ENCODE data around the gene FHOD3. TPM values are rescaled to one million over a fixed set of nuclear protein-coding genes. Genes with fewer than 3 reads are reported as not detected.

Gene FHOD3
- total and polyA plus RNA-seq, 2 of the 13 experiments (the other 11 are each of a cell fraction or from before 2014, with no cell fraction given), result 0.07 TPM; not detected in 1

DNA sequence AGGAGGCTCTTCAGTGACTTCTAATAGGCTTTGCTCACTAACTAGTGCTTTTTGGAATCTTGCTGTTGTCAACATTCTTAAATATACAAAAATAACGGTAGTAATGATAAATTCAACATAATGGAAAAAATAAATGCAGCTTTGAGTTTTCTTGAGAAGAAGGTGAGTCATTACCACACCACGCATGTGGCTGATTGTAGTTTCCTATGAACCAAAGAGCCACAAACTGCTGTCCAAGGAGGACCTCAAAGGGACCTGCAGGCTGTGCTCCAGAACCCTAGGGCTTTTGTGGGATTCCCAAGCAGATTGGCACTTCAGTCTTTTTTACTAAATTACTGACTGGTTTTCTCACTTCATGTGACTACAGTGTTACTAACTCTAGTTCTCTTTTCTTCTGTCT is 464.6 kb downstream of the FHOD3 start:
- intact Hi-C loops (cut with micrococcal nuclease; ENCODE audit: unreplicated experiment) (no loop called here), in situ Hi-C loops (cut with HindIII; ENCODE audit: extremely low pct_ligation_motif_present, low pct_unique_long_range_greater_than_20kb) (no loop called here)
- DNase-seq (ENCODE audit: low spot score), result no peak
- Histone ChIP-seq H3K27me3 (ENCODE audit: control insufficient read depth in 1 of 2, insufficient read depth in 2 of 2, low read length in 2 of 2) (no peaks in the 10 kb centered on the region), H3K4me1 (ENCODE audit: insufficient read depth, low read length) (0 out of 2 replicates have a peak, but pooled peaks cover 6% of the 10 kb centered on the region), H3K79me2 (ENCODE audit: insufficient read depth, low read length) (no peaks in the 10 kb centered on the region), H2AFZ (ENCODE audit: low read length) (no peak overlapping the region), H4K20me1 (ENCODE audit: insufficient read depth, low read length) (no peaks in the 10 kb centered on the region), H3K9me3 (ENCODE audit: low read length) (no peaks in the 10 kb centered on the region), H3K4me2 (ENCODE audit: low read depth, low read length) (no peak overlapping the region), H3K27ac (ENCODE audit: extremely low read length, insufficient read depth, low read length) (no peak overlapping the region), H3K4me3 (replicated peaks in 1 of 3; ENCODE audit: insufficient read depth in 1 of 3, low read depth in 2 of 3, low read length in 3 of 3) (no peak overlapping the region), H3K9ac (ENCODE audit: insufficient read depth, low read depth, low read length) (no peak overlapping the region), H3K36me3 (replicated peaks in 1 of 2; ENCODE audit: control insufficient read depth in 1 of 2, insufficient read depth in 2 of 2, low read length in 2 of 2) (no peaks in the 10 kb centered on the region)
- WGBS (ENCODE audit: low lambda C conversion rate), result 65% methylated on average over 2 of the region's 2 CpGs
- POLR2A ChIA-PET, result no interaction called here
- BruUV-seq (replicated peaks), result no TSS peak
- no peak for FAIRE-seq
- TF ChIP-seq FOXK1 (CRISPR knock-in tag; IDR thresholded peaks at IDR 0.05; ENCODE audit: borderline replicate concordance, low read depth) (no peak), KLF16 (CRISPR knock-in tag; IDR thresholded peaks at IDR 0.05) (no peak), ZKSCAN8 (CRISPR knock-in tag; IDR thresholded peaks at IDR 0.05; ENCODE audit: borderline replicate concordance) (no peak), ZNF569 (CRISPR knock-in tag; IDR thresholded peaks at IDR 0.05; ENCODE audit: borderline replicate concordance) (no peak), KLF6 (CRISPR knock-in tag; IDR thresholded peaks at IDR 0.05) (no peak), ZNF788 (CRISPR knock-in tag; IDR thresholded peaks at IDR 0.05; ENCODE audit: borderline replicate concordance) (no peak)
- TF ChIP-seq, protein P1, sequence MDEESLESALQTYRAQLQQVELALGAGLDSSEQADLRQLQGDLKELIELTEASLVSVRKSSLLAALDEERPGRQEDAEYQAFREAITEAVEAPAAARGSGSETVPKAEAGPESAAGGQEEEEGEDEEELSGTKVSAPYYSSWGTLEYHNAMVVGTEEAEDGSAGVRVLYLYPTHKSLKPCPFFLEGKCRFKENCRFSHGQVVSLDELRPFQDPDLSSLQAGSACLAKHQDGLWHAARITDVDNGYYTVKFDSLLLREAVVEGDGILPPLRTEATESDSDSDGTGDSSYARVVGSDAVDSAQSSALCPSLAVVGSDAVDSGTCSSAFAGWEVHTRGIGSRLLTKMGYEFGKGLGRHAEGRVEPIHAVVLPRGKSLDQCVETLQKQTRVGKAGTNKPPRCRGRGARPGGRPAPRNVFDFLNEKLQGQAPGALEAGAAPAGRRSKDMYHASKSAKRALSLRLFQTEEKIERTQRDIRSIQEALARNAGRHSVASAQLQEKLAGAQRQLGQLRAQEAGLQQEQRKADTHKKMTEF (CRISPR knock-in tag; IDR thresholded peaks at IDR 0.05), result no peak
- TF ChIP-seq, protein P2, sequence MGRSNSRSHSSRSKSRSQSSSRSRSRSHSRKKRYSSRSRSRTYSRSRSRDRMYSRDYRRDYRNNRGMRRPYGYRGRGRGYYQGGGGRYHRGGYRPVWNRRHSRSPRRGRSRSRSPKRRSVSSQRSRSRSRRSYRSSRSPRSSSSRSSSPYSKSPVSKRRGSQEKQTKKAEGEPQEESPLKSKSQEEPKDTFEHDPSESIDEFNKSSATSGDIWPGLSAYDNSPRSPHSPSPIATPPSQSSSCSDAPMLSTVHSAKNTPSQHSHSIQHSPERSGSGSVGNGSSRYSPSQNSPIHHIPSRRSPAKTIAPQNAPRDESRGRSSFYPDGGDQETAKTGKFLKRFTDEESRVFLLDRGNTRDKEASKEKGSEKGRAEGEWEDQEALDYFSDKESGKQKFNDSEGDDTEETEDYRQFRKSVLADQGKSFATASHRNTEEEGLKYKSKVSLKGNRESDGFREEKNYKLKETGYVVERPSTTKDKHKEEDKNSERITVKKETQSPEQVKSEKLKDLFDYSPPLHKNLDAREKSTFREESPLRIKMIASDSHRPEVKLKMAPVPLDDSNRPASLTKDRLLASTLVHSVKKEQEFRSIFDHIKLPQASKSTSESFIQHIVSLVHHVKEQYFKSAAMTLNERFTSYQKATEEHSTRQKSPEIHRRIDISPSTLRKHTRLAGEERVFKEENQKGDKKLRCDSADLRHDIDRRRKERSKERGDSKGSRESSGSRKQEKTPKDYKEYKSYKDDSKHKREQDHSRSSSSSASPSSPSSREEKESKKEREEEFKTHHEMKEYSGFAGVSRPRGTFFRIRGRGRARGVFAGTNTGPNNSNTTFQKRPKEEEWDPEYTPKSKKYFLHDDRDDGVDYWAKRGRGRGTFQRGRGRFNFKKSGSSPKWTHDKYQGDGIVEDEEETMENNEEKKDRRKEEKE (IDR thresholded peaks at IDR 0.05), result no peak
- TF ChIP-seq, protein P3, sequence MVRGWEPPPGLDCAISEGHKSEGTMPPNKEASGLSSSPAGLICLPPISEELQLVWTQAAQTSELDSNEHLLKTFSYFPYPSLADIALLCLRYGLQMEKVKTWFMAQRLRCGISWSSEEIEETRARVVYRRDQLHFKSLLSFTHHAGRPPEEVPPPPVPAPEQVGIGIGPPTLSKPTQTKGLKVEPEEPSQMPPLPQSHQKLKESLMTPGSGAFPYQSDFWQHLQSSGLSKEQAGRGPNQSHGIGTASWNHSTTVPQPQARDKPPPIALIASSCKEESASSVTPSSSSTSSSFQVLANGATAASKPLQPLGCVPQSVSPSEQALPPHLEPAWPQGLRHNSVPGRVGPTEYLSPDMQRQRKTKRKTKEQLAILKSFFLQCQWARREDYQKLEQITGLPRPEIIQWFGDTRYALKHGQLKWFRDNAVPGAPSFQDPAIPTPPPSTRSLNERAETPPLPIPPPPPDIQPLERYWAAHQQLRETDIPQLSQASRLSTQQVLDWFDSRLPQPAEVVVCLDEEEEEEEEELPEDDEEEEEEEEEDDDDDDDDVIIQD (CRISPR knock-in tag; IDR thresholded peaks at IDR 0.05; ENCODE audit: low read depth), result no peak
- TF ChIP-seq, protein P4, sequence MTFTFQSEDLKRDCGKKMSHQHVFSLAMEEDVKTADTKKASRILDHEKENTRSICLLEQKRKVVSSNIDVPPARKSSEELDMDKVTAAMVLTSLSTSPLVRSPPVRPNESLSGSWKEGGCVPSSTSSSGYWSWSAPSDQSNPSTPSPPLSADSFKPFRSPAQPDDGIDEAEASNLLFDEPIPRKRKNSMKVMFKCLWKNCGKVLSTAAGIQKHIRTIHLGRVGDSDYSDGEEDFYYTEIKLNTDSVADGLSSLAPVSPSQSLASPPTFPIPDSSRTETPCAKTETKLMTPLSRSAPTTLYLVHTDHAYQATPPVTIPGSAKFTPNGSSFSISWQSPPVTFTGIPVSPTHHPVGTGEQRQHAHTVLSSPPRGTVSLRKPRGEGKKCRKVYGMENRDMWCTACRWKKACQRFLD (CRISPR knock-in tag; IDR thresholded peaks at IDR 0.05; ENCODE audit: borderline replicate concordance), result no peak
- TF ChIP-seq, protein P5, sequence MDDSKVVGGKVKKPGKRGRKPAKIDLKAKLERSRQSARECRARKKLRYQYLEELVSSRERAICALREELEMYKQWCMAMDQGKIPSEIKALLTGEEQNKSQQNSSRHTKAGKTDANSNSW (CRISPR knock-in tag; IDR thresholded peaks at IDR 0.05; ENCODE audit: borderline replicate concordance), result no peak
- TF ChIP-seq, protein P6, sequence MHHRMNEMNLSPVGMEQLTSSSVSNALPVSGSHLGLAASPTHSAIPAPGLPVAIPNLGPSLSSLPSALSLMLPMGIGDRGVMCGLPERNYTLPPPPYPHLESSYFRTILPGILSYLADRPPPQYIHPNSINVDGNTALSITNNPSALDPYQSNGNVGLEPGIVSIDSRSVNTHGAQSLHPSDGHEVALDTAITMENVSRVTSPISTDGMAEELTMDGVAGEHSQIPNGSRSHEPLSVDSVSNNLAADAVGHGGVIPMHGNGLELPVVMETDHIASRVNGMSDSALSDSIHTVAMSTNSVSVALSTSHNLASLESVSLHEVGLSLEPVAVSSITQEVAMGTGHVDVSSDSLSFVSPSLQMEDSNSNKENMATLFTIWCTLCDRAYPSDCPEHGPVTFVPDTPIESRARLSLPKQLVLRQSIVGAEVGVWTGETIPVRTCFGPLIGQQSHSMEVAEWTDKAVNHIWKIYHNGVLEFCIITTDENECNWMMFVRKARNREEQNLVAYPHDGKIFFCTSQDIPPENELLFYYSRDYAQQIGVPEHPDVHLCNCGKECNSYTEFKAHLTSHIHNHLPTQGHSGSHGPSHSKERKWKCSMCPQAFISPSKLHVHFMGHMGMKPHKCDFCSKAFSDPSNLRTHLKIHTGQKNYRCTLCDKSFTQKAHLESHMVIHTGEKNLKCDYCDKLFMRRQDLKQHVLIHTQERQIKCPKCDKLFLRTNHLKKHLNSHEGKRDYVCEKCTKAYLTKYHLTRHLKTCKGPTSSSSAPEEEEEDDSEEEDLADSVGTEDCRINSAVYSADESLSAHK (CRISPR knock-in tag; IDR thresholded peaks at IDR 0.05; ENCODE audit: borderline replicate concordance), result no peak
- CTCF ChIA-PET (ENCODE audit: low intra/inter-chr PET ratio, low total read pairs), result no interaction called here
- ATAC-seq, result no peak

Data from HepG2 (cell line).